ENCODE measurements around the gene CARD14.

- TF ChIP-seq CTCF (optimal IDR thresholded peaks at IDR 0.05 in 1 of 3, IDR thresholded peaks at IDR 0.05 in 1 of 3, conservative IDR thresholded peaks at IDR 0.05 in 1 of 3; ENCODE audit: extremely low read depth in 1 of 3, insufficient read depth in 2 of 3, low read length in 3 of 3) (no peak), EZH2 (IDR thresholded peaks at IDR 0.05; ENCODE audit: low read length) (no peak)
Measured at GRCh38 chr17:80233202-80233601, 63.4 kb downstream of the CARD14 start.

All from keratinocyte (primary cell).